Fibroblast of lung (primary cell): Measurements from ENCODE around the gene SEC14L6.

Experiments used
- EZH2 ChIP-seq: IDR thresholded peaks from 2 replicates; pipeline ENCODE4 v1.5.1; 2012; ENCODE audit warnings: low read length, control low read depth, mild to moderate bottlenecking; ENCODE audit errors: missing control alignments
- TF ChIP-seq, protein P1 (sequence below), 2 donors: IDR thresholded peaks in 1 of 2; conservative IDR thresholded peaks in 1 of 2; 1 replicate in 1 of 2; 2 replicates in 1 of 2; pipeline ENCODE4 v1.5.1; 2011 to 2012; ENCODE audit warnings: low read length in 2 of 2, control low read depth in 1 of 2, inconsistent platforms in 1 of 2, low read depth in 1 of 2, mild to moderate bottlenecking in 1 of 2

DNA sequence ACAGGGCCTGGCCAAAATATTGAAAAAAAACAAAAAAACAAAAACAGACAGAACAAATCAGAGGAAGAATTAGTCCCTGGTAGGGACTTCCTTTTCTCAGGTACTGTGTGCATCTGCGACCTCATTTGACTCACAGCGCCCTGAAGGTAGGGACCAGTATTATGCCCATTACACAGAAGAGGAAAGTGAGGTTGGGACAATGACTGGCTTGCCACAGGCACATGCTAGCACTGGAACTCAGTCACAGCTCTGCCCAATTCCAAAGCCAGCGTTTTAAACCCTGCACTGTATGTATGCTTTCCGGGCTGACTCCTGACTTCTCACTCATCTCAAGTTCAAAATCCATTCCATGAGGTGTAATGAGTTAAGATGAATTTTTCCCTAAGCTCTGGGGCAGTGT is 44.4 kb downstream of the SEC14L6 start:
- TF ChIP-seq, protein P1, sequence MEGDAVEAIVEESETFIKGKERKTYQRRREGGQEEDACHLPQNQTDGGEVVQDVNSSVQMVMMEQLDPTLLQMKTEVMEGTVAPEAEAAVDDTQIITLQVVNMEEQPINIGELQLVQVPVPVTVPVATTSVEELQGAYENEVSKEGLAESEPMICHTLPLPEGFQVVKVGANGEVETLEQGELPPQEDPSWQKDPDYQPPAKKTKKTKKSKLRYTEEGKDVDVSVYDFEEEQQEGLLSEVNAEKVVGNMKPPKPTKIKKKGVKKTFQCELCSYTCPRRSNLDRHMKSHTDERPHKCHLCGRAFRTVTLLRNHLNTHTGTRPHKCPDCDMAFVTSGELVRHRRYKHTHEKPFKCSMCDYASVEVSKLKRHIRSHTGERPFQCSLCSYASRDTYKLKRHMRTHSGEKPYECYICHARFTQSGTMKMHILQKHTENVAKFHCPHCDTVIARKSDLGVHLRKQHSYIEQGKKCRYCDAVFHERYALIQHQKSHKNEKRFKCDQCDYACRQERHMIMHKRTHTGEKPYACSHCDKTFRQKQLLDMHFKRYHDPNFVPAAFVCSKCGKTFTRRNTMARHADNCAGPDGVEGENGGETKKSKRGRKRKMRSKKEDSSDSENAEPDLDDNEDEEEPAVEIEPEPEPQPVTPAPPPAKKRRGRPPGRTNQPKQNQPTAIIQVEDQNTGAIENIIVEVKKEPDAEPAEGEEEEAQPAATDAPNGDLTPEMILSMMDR (conservative IDR thresholded peaks at IDR 0.05 in 1 of 2, IDR thresholded peaks at IDR 0.05 in 1 of 2; ENCODE audit: low read depth in 1 of 2, low read length in 2 of 2): no peak
- TF ChIP-seq EZH2: no peak
